ENCODE data around the gene TMCO4. TPM values are rescaled to one million over a fixed set of nuclear protein-coding genes. Genes with fewer than 3 reads are reported as not detected.

Gene TMCO4
- total RNA-seq, 1 experiment from 2014 or later = 19.7 TPM

- Histone ChIP-seq H2AFZ (ENCODE audit: low read length) (peak overlapping the region; percentile 80), H3K36me3 (ENCODE audit: low read depth, low read length) (no peaks in the 10 kb centered on the region), H3K9me3 (ENCODE audit: low read length) (no peaks in the 10 kb centered on the region), H3K9ac (ENCODE audit: low read length) (peak overlapping the region; percentile 77), H4K20me1 (ENCODE audit: low read length) (no peaks in the 10 kb centered on the region), H3F3A (ENCODE audit: low read length, unreplicated experiment) (no peaks in the 10 kb centered on the region), H3K4me2 (ENCODE audit: low read length) (peak overlapping the region; percentile 88), H3K27ac (ENCODE audit: low read length) (peak overlapping the region; percentile 39; the same call in 1 of the 2 replicates), H3K4me3 (ENCODE audit: low read length) (peak overlapping the region; percentile 75; the same call in 1 of the 2 replicates), H3K9me2 (replicated peaks; ENCODE audit: low read length) (no peaks in the 10 kb centered on the region), H3K79me2 (ENCODE audit: low read length) (no peaks in the 10 kb centered on the region), H3K27me3 (ENCODE audit: low read length) (no peaks in the 10 kb centered on the region), H3K4me1 (ENCODE audit: insufficient read depth, low read length) (peaks cover 17% of the 10 kb centered on the region; the same call in 1 of the 2 replicates)
- TF ChIP-seq EZH2phosphoT487 (IDR thresholded peaks at IDR 0.05; ENCODE audit: borderline replicate concordance, low read length) = no peak
- no peak for TF ChIP-seq CTCF (conservative IDR thresholded peaks at IDR 0.05; ENCODE audit: low read depth, low read length)
- TF ChIP-seq EZH2 (IDR thresholded peaks at IDR 0.05; ENCODE audit: low read length, unreplicated experiment) = no peak
- ChIA-PET POLR2A (ENCODE audit: unreplicated experiment) (no interaction called here), CTCF (no interaction called here)
- ATAC-seq (no peak), DNase-seq (no peak)
- intact Hi-C loops (cut with micrococcal nuclease) = loop anchor here (2.0 to 5.0 kb wide), 2 partner anchors 64 to 74 kb away; no protein-coding TSS in a partner anchor
- BruUV-seq (replicated peaks) = TSS peak; percentile 63
These were observed 1.1 kb downstream of the TMCO4 start for GRCh38 chr1:19798486-19799229.

- intact Hi-C loops (cut with micrococcal nuclease) = loop anchor here (2.0 to 5.0 kb wide), 2 partner anchors 64 to 75 kb away; no protein-coding TSS in a partner anchor
- ChIA-PET POLR2A (ENCODE audit: unreplicated experiment) (interaction anchor here (0.6 kb wide), 1 partner anchor 107 kb away, joined by 4 read pairs; no protein-coding TSS in a partner anchor), CTCF (no interaction called here)
- Histone ChIP-seq H3K27me3 (ENCODE audit: low read length) (no peaks in the 10 kb centered on the region), H3K4me1 (ENCODE audit: insufficient read depth, low read length) (peaks cover 17% of the 10 kb centered on the region; the same call in 1 of the 2 replicates), H3K4me2 (ENCODE audit: low read length) (no peak overlapping the region), H3K27ac (ENCODE audit: low read length) (no peak overlapping the region), H3K9me3 (ENCODE audit: low read length) (no peaks in the 10 kb centered on the region), H3K9me2 (replicated peaks; ENCODE audit: low read length) (no peaks in the 10 kb centered on the region), H3K36me3 (ENCODE audit: low read depth, low read length) (no peaks in the 10 kb centered on the region), H3K4me3 (ENCODE audit: low read length) (no peak overlapping the region), H3K79me2 (ENCODE audit: low read length) (no peaks in the 10 kb centered on the region), H2AFZ (ENCODE audit: low read length) (no peak overlapping the region), H4K20me1 (ENCODE audit: low read length) (no peaks in the 10 kb centered on the region), H3K9ac (ENCODE audit: low read length) (no peak overlapping the region), H3F3A (ENCODE audit: low read length, unreplicated experiment) (no peaks in the 10 kb centered on the region)
- no peak for DNase-seq
- no peak for ATAC-seq
- no TSS peak for BruUV-seq (replicated peaks)
- TF ChIP-seq EZH2phosphoT487 (IDR thresholded peaks at IDR 0.05; ENCODE audit: borderline replicate concordance, low read length) = no peak
- no peak for TF ChIP-seq EZH2 (IDR thresholded peaks at IDR 0.05; ENCODE audit: low read length, unreplicated experiment)
- no peak for TF ChIP-seq CTCF (conservative IDR thresholded peaks at IDR 0.05; ENCODE audit: low read depth, low read length)
These were observed 1.9 kb downstream of the TMCO4 start for GRCh38 chr1:19797827-19798226.

- intact Hi-C loops (cut with micrococcal nuclease) = no loop called here
- BruUV-seq (replicated peaks) = no TSS peak
- H4K20me1 ChIP-seq (ENCODE audit: low read length) = no peaks in the 10 kb centered on the region
- no peak for ATAC-seq
- no peak overlapping the region for H3K4me3 ChIP-seq (ENCODE audit: low read length)
- H3K79me2 ChIP-seq (ENCODE audit: low read length) = no peaks in the 10 kb centered on the region
- H2AFZ ChIP-seq (ENCODE audit: low read length) = no peak overlapping the region
- TF ChIP-seq EZH2 (IDR thresholded peaks at IDR 0.05; ENCODE audit: low read length, unreplicated experiment) (no peak), CTCF (conservative IDR thresholded peaks at IDR 0.05; ENCODE audit: low read depth, low read length) (no peak), EZH2phosphoT487 (IDR thresholded peaks at IDR 0.05; ENCODE audit: borderline replicate concordance, low read length) (no peak)
- peaks cover 8% of the 10 kb centered on the region; the same call in 1 of the 2 replicates for H3K4me1 ChIP-seq (ENCODE audit: insufficient read depth, low read length)
- POLR2A ChIA-PET (ENCODE audit: unreplicated experiment) = no interaction called here
- no peaks in the 10 kb centered on the region for H3K27me3 ChIP-seq (ENCODE audit: low read length)
- DNase-seq = peak; percentile 51
- H3F3A ChIP-seq (ENCODE audit: low read length, unreplicated experiment) = no peaks in the 10 kb centered on the region
- H3K9me3 ChIP-seq (ENCODE audit: low read length) = no peaks in the 10 kb centered on the region
- no peak overlapping the region for H3K27ac ChIP-seq (ENCODE audit: low read length)
- CTCF ChIA-PET = no interaction called here
- H3K9me2 ChIP-seq (replicated peaks; ENCODE audit: low read length) = no peaks in the 10 kb centered on the region
- H3K36me3 ChIP-seq (ENCODE audit: low read depth, low read length) = no peaks in the 10 kb centered on the region
- H3K9ac ChIP-seq (ENCODE audit: low read length) = no peak overlapping the region
- H3K4me2 ChIP-seq (ENCODE audit: low read length) = no peak overlapping the region
These were observed 5.1 kb downstream of the TMCO4 start for GRCh38 chr1:19794583-19794982.
